CD1c-positive myeloid dendritic cell (primary cell): ENCODE data around the gene PGF.
A peak's percentile ranks its signal among the peaks of the same experiment; 100 is the strongest.

ENCODE experiments used
- DNase-seq: peaks from one replicate; pipeline ENCODE4 v3.0.0-alpha.2; 2016; ENCODE audit errors: extremely low spot score

Gene PGF

GRCh38 chr14:74956280-74957072 lies 1.1 kb upstream of the PGF start:
- no peak for DNase-seq

GRCh38 chr14:74956027-74956279 lies 556 bp upstream of the PGF start:
- DNase-seq, result no peak

GRCh38 chr14:74954947-74955228 lies 509 bp downstream of the PGF start:
- no peak for DNase-seq

GRCh38 chr14:74954232-74954946 lies 1.0 kb downstream of the PGF start:
- DNase-seq, result no peak

GRCh38 chr14:74953686-74954085 lies 1.7 kb downstream of the PGF start:
- no peak for DNase-seq

- no peak for DNase-seq
These were observed 2.5 kb downstream of the PGF start for GRCh38 chr14:74952697-74953484.

- no peak for DNase-seq
These were observed 3.2 kb downstream of the PGF start for GRCh38 chr14:74952180-74952665.

GRCh38 chr14:74951443-74952179 lies 3.8 kb downstream of the PGF start:
- no peak for DNase-seq

GRCh38 chr14:74950795-74951442 lies 4.5 kb downstream of the PGF start:
- no peak for DNase-seq

GRCh38 chr14:74949859-74950573 lies 5.4 kb downstream of the PGF start:
- DNase-seq, result no peak

GRCh38 chr14:74949191-74949601 lies 6.2 kb downstream of the PGF start:
- no peak for DNase-seq

- DNase-seq, result no peak
These were observed 6.9 kb downstream of the PGF start for GRCh38 chr14:74948228-74949175.

GRCh38 chr14:74947353-74948227 lies 7.8 kb downstream of the PGF start:
- DNase-seq, result no peak

- DNase-seq, result no peak
These were observed 8.6 kb downstream of the PGF start for GRCh38 chr14:74946659-74947281.

GRCh38 chr14:74945852-74946658 lies 9.3 kb downstream of the PGF start:
- peak; percentile 82 for DNase-seq

GRCh38 chr14:74945261-74945851 lies 10.0 kb downstream of the PGF start:
- DNase-seq, result peak; percentile 59

GRCh38 chr14:74942608-74943007 lies 12.8 kb downstream of the PGF start:
- DNase-seq, result no peak
